SK-N-DZ (cell line): ENCODE data around the gene KCNJ10. TPM values are rescaled to one million over a fixed set of nuclear protein-coding genes. Genes with fewer than 3 reads are reported as not detected.
"Not testable (repeated sequence)": the region's sequence is repeated elsewhere in the genome, so short reads cannot be mapped to it uniquely, and the experiment has no call there.

Source experiments
- DNase-seq: peaks from one replicate; pipeline ENCODE4 v3.0.0-alpha.2; 2015; ENCODE audit warnings: low spot score
- polyA plus RNA-seq, 2 experiments: library from polyadenylated mRNA; depleted of rRNA; stranded (reverse); fragments of >200 nt; gene quantifications; 2 replicates each; pipeline ENCODE4 v1.2.3, GENCODE V29; 2014

KCNJ10 gene
- not detected in 2 replicates for polyA plus RNA-seq (2014; cell fraction: cytosol; rRNA removed)
- polyA plus RNA-seq (2014; cell fraction: nucleus; rRNA removed): 0.13 TPM in 1 of 2 replicates, not detected in the other

DNA sequence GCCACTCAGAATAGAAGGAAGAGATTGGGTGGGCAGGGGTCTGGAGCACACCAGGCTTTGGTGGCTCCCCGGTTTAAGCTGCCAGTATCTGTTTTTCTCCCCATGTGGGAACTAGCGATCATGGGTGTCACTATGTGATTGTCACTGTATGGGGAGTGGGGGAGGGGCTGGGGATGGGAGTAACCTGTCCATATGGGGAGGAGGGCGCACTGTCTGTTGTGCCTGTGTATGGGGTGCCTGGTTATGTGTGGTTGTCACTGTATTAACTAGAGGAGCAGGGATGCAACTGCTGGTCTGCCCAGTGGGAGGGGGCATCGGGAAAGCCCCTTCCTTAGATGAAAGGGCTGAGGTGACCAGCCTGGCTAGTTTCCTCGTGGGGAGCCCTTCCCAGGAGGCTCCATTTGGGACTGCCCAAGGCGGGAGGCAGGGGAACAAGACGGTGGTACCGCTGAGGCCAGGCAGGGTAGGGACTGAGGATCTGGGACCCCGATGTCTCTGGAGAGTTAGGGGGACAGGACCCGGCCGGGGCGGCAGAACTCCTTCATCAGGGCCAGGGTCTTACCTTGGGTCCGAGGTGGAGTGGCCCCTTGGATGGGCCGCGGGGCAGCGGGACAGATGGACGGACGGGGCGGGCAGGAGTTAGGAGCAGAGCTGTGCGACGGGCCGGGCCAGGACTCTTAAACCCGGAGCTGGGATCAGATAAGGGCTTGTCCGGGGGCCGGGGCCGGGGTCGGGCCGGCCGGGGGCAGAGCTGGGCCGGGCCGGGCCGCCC, at the start of gene KCNJ10:
Gene KCNJ10, minus strand, starts transcription at position 701 of the 772 bp plus-strand sequence. CDS start 27,628 bp downstream, outside the sequence.
- no peak for DNase-seq

DNA sequence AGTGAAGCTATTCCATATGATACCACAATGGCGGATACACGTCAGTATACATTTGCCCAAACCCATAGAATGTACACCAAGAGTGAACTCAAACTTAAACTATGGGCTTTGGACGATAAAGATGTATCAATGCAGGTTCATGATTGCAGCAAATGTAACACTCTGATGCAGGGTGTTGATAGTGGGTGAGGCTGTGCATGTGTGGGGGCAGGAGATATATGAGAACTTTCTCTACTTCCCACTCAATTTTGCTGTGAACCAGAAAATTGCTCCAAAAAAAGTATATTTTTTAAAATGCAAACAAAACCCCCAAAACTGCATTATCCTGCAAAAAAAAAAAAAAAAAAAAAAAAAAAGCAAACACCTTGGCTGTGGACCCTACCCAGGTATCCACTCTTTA, 49.0 kb upstream of the KCNJ10 start:
- no peak for DNase-seq

DNA sequence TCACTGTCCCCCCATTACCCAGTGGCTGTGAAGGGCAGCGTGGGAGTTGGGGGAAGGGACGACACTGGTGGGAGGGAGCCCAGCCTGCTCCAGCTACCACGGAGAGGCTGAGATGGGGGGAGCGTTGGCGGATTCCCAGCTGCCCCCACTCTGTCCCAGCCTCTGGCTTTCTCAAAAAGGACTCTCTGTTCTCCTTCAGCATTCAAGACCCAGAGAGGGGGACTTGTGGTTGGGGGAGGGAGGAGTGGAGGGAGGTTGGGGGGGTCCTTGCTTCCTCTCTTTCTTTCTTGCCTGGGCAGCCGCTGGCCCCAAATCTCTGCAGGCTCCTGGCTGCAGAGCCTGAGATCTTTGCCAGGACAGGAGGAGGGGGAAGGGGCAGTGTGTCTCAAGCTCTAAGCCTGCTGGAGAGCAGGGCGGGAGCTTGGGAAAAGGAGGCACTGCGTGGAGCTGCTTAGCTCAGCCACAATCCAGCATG, 47.8 kb upstream of the KCNJ10 start:
- no peak for DNase-seq

DNA sequence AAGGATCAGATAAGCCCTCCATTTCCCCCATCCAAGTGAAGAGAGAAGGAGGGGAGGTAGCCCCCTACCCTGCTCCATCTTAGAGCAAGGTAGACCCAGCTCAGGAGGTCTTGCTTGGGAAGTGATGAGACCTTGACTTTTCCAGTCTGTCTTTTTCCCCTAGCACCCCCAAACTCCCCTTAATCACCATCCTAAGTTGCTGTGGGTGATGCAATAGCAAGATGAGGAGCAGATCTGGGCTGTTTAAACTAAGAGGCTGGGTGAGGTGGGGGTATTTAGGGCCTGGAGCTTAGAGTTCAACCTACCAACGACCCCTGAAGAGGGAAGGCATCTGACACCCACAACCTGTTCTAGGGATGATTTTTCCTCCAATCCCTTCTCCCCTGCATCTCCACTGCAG, 47.3 kb upstream of the KCNJ10 start:
- no peak for DNase-seq

DNA sequence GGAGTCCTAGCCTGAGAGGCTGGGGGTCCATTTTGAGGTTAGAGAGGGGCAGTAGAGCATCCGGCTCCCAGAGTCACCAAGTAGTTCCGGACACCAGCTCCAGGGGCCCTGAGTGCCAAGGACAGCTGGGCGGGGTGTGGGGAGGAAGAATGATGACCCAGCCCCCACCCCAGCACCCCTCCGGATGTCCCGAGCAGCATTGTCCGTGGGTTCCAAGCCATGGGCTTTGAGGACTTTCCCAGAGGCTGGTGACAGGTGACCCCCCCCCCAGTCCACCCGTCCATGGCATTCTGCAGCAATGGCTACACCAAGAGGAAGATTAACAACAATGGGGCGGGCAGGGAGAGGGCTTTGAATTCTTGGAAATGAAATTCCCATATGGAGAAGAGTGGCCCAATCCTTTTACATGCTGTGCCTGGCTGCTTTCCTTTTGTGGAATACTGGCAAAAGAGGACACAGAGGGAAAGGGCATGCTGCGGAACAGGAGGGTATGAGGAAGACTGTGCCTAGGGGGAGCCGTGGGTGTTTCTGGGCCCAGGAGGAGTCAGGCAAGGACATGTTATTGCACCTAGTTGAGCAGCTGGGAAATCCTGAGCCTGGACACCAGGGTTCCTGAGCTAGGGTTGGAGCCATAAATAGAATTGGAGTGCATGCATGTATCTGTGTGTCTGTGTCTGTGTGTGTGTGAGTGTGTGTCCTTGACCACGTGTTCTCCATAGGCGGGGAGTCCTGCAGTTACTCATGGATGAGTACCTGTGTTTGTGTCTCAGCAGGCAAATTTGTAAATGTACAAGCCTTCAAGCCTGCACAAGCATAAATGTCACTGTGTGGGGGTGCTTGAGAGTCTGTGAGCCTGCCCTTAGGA, 46.6 kb upstream of the KCNJ10 start:
- DNase-seq: no peak

DNA sequence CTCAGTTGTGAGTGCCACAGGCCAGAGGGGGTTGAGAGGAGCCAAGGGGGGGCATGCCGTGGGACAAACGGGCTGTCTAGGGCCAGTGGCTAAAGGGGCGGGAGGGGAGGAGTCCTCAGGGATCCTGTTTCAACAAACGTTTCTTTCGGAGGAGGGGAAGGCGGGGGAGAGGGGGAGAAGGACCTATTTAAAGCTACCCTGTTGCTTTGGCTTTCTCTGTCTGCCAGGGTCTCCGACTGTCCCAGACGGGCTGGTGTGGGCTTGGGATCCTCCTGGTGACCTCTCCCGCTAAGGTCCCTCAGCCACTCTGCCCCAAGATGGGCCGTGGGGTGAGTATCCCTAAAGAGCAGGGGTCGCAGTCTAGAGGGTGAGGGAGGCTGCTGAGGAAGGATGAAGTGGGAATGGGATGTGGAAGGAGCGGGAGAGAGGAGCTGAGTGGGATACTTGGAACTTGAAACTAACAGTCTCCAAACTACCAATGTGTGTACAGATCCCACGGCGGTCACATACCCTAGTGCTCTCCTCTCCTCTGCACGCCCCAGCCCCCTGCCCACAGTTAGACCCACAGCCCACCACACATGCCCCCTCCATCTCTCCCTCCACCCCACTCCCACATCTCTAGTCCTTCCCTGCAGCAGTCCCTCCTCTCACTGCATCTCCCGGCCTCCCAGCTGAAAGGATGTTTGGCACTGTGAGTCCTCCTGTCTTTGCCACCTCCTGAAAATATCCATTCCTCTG, 45.8 kb upstream of the KCNJ10 start, which contains the start of gene ATP1A2:
Gene ATP1A2, plus strand, starts transcription at position 215 of the 738 bp plus-strand sequence. Its CDS starts 103 bp downstream, at position 318.
- DNase-seq: no peak

DNA sequence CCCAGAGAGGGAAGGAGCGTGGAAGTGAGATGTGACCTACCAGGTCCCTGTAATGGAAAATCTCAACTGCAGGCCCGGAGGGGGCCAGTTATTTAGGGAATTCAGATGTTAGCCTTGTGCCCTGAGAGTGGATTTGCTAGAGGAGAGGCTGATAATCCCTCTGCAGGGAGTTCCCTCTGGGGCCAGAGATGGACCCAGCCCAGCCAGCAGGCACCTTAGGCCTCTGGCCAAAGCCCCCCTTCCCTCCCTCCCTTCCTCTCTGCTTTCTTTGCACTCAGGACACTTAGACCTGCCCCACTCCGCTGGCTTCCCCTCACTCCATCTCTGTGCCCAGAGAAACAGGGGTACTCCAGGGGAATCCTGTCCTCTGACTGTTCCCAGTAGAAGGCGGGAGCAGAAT, 44.1 kb upstream of the KCNJ10 start:
- no peak for DNase-seq

DNA sequence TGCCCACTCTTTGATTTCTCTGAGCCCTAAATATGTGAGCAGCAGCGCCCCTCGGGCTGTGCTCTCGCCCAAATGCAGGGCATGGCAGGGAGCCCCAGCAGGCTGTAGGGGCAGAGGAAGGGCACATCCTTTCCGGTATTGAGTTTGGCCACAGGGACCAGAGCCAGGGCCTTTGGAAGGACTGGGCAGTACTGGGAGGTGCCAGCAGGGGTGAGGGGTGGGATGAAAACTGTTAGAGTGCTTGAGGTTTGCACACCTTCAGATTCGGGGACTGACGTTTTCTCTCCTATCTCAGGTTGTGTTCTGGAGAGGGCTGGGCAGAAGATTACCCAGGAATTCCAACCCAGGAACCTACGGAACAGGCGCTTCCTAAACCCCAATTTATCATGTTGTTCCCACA, 43.4 kb upstream of the KCNJ10 start:
- DNase-seq: no peak

DNA sequence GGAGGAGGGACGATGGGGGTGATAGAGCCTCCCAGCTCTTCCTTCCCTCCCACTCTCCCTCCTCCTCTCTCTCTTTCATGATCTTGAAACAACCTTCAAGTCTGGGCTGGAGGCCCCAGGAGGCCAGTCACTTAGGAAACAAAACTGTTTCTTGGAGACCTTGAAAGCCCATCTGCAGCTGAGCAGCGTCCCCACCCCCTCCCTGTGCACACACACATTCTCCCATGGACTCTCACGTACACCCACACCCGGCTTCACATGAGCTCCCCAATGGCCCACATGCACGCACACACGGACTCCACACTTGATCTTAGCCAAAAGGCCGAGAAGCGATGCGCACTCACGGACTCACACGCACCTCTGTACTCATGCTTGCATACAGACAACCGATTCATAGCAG, 42.4 kb upstream of the KCNJ10 start:
- no peak for DNase-seq

DNA sequence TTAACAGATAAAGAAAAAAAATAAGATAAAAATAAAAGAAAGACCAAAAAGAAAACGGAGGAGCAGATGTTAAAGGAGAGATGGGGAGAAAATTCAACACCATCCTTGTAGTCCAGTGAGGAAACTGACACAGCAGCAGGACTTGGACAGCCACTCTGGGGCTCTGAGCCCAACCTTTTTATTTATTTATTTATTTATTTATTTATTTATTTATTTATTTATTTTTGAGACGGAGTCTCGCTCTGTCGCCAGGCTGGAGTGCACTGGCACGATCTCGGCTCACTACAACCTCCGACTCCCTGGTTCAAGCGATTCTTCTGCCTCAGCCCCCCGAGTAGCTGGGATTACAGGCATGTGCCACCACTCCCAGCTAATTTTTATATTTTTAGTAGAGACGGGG, 41.5 kb upstream of the KCNJ10 start:
- DNase-seq: not testable (repeated sequence)

DNA sequence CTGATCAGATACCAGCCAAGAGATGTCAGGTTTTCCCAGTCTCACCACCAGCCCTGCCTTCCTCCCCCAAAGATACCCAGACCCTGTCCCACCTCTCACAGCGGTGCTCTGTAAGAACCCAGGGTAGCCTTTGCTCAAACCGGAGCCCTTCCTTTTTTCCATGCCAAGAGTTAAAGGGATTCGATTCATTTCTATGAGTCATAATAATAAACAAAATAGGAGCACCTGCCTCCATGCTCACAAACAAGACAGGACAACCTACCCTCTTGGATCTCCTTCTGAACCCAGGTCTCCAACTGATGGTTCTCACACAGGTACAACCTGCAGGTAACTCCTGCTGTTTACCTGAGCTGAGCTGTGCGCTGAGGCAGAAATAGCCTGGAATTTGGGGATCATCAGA, 39.7 kb upstream of the KCNJ10 start:
- DNase-seq: no peak

DNA sequence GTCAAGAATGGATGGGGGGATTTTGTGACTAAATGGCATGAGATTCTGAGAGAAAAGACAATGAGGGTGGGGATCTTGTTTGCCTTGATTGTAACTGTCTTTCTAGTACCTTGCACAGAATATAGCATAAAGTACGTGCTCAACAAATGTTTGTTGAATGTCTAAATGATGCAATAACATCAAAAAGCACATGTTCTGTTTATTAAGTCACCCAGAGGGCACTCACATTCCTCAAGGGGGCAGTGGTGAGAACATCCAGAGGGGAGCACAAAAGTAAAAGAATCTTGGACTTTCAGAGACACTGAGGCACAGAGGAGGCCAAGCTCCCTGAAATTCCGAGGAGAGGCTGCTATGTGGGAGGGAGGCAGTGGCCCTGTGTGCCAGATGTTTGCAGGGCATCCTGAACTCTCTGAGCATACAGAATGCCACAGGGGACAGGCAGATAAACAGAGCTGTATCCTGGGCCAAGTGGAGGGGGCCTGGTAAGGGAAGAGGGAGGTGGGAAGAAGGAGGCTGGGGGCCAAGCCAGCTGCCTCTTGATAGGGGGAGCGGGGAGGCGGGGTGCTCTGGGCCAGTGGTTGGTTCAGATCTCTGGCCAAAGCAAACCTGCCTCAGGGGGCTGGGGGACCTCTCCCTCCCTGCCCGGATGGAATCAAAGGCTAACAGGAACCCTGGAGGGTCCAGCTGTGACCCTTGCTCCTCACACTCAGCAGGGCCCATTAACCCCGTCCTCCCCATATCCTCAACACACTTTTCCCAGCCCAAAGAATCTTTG, 39.1 kb upstream of the KCNJ10 start:
- DNase-seq: no peak

DNA sequence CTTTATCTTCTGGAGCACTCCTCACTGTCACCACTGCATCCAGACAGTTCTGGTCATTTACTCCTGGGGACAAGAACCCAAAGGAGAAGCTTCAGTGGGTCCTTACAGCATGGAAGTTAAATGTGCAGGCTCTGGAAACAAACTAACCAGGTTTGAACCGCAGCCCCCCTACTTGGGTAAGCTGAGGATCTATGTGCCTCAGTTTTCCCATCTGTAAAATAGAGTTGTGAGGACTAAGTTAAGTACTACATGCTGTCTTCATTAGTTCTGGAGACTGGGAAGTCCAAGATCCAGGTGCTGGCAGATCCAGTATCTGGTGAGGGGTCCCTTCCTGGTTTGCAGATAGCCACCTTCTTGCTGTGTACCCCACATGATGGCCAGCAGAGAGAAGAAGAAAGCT, 37.6 kb upstream of the KCNJ10 start:
- no peak for DNase-seq

DNA sequence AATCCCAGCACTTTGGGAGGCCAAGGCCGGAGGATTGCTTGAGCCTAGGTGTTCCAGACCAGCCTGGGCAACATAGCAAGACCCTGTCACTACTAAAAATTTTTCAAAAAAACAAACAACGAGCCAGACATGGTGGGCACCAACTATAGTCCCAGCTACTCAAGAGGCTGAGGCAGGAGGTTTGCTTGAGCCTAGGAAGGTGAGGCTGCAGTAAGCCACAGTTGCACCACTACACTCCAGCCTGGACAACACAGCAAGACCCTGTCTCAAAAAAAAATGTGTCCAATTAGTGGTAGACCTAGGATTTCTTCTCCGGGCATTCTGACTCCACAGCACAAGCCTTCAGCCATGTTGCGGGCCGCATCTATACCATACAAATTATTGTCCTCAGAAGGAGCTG, 35.2 kb upstream of the KCNJ10 start:
- DNase-seq: no peak

DNA sequence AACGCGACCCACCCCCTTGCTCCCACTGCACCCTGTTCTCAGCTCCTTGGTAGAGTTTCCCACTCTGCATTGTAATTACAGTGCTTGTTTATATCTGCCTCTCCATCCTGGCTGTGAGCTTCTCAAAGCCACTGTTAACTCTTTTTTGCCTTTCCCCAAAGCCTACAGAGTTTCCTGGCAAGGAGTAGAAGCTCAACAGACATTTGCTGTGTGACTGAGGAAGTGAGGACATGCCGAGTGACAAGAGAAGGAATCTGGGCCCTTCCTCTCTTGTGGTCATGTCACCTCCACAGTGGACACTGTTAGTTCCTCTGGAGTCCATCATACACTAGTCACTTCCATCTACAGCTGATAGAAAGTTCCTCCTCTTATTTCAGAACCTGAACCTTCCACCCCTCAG, 34.5 kb upstream of the KCNJ10 start:
- DNase-seq: no peak

DNA sequence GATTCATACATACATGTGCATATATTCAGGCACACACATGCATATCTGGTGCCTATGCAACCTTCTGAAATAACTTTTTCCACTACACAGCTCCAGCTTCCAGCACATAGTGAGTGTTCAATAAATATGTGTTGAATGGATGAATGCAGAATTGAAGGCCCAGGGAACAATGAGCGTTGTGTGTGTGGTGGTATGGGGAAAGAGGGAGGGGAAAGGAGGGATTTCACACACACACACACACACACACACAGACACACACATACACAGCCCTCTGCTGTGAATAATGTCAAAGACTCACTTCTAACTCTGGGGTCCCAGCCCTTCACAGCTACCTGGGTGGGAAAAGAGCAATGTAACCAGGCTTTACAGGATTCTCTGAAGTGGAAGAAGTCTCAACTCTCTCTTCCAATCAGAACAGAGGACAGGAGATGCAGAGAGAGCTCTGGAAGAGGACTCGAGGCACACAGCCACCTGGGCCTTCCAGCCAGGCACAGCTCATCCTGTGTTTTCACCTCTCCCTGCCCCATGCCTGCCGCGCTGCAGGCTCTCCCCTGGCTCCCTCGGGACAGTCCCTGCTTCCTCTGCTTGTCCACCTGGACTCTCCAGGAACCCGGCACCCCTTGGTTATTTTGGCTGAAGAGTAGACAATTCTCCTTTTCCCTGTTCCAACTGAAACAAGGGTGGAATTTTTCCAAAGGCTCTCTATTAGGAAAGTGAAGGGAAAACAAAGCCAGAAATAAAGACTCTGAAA, 33.9 kb upstream of the KCNJ10 start:
- DNase-seq: no peak

DNA sequence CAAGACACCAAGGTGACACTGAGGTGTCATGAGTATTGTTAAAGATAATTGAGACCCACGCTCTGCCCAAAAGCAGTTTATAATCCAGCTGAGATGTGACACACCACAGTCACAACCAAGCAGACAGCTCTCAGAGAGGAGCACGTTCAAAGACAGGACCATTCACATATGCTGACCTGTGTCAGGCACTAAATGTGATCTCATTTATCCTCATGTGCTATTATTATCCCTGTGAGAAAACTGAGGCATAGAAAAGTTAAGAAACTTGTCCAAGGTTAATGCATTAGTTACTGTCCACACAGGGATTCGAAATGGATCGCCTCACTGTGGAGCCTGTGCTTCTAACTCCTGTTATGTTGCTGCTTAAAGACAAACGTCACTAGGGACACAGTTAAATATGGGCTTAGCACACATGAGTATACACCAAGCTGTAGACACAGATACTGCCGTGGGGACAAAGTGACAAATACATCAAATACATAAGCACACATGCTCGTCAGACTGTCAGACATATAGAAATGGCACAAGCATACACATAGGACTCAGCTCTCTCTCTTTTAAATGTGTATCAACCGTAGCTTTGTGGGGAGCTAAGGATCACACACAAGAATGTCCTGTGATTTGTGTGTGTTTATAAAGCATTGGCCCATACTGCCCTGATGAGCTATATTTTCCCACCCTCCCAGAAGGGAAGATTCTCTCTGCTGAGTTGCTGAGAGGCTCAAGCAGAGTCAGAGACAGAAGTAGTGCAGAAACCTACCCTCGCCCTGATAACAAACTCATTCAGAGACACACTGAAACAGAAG, 32.0 kb upstream of the KCNJ10 start:
- no peak for DNase-seq

DNA sequence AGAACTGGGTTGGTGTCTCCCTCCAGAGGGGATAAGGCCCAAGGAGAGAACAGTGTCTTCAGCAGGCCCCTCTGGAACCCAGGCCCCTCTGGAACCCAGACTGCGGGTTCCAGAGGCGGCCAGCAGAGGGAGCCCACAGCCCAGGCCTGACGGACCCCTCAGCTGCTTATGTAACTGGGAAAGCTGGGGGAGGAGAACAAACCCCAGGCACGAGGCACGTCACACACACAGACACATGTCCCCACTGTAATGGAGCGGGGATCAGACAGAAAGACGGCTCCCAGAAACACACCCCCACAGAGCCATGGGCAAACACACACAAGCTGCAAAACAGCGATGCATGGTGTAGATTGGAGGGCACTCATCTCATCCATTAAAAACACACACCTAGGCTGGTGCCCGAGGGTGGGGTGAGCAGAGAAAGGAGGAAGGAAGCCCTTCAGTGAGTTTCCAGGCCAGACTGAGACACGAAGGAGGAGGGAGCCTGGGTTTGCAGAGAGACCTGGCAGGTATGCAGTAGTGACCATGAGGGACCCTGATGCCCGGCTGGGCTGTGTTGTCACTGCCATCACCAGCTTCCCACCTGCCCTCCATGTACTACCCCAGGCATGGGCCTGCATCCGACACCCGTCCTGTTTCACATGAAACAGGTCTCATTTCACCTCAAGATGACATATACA, 31.2 kb upstream of the KCNJ10 start:
- peak; percentile 80 for DNase-seq
